GM10248 (cell line): ENCODE results near the gene UQCRQ.
"Not testable (repeated sequence)": the region's sequence is repeated elsewhere in the genome, so short reads cannot be mapped to it uniquely, and the experiment has no call there.

ENCODE experiments used
- CTCF ChIA-PET: fragments of 300-600 bp; sonication (Branson Sonifier 250); formaldehyde crosslinking; extraction: SDS; loops from one replicate; lab custom pipeline; 2021; ENCODE audit warnings: antibody characterized with exemption; lab: Yijun Ruan, JAX
- POLR2A ChIA-PET: fragments of 350-650 bp; sonication (Branson Sonifier 250); formaldehyde crosslinking; extraction: SDS; loops from one replicate; lab custom pipeline; 2020; ENCODE audit warnings: antibody characterized with exemption; lab: Yijun Ruan, JAX
- DNase-seq: peaks from one replicate; pipeline ENCODE4 v3.0.0; 2012; ENCODE audit errors: extremely low spot score
- TF ChIP-seq, protein P1 (sequence below): IDR thresholded peaks from 2 replicates; pipeline ENCODE4 v1.5.1; 2012; ENCODE audit warnings: mild to moderate bottlenecking, low read depth; ENCODE audit errors: extremely low read depth, missing control alignments, control extremely low read depth

The UQCRQ gene

DNA sequence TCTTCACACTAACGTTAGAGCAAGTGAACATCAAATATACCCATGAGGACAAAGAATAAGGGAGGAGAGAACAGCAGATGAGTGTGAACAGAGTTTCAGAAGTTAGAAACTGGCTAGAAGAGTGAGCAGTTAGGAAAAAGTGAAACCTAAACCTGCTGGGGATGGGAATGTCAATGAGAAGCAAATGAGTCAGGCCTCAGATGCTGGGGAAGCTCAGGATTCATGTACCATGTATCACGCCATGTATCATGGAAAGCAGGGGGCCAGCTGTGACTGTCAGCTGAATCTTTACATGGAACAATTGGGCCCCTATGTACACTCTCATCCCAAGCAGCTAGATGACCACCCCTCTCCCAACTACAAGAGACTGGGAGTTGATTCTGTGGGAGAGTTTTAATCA is 16.4 kb upstream of the UQCRQ start:
- DNase-seq = no peak
- CTCF ChIA-PET = interaction anchor here (1.0 to 7.9 kb wide), 5 partner anchors 11 to 33 kb away, joined by 3 to 63 read pairs (median 4); partner anchors contain the start of gene SHROOM1
- POLR2A ChIA-PET = no interaction called here

GRCh38 chr5:132853323-132853722 is 13.1 kb upstream of the UQCRQ start:
- ChIA-PET CTCF (interaction anchor here (2.0 to 18.9 kb wide), 4 partner anchors 8 to 33 kb away, joined by 8 to 215 read pairs (median 26); partner anchors contain the start of genes GDF9, SHROOM1 and UQCRQ), POLR2A (no interaction called here)
- TF ChIP-seq, protein P1, sequence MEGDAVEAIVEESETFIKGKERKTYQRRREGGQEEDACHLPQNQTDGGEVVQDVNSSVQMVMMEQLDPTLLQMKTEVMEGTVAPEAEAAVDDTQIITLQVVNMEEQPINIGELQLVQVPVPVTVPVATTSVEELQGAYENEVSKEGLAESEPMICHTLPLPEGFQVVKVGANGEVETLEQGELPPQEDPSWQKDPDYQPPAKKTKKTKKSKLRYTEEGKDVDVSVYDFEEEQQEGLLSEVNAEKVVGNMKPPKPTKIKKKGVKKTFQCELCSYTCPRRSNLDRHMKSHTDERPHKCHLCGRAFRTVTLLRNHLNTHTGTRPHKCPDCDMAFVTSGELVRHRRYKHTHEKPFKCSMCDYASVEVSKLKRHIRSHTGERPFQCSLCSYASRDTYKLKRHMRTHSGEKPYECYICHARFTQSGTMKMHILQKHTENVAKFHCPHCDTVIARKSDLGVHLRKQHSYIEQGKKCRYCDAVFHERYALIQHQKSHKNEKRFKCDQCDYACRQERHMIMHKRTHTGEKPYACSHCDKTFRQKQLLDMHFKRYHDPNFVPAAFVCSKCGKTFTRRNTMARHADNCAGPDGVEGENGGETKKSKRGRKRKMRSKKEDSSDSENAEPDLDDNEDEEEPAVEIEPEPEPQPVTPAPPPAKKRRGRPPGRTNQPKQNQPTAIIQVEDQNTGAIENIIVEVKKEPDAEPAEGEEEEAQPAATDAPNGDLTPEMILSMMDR = no peak
- DNase-seq = no peak

More for the DNA sequence above, 16.4 kb upstream of the UQCRQ start:
- TF ChIP-seq, protein P1 = no peak

DNA sequence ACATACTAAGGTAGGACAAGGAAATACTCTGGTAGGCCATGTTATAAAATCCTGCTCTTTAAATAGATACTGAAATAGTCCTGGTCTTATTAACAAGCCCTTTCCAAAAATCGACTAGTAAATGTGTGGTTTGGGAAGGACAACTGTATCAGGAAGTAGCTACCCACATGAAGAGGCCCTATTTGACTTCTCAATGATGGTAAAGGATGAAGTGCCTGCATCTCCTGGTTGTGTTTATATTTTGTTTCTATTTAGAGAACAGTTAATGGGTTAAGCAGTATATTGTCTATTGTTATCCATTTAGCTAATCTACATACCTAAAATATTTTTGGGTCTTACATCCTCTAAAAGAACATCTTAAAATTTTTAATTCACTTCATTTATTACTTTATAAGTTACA is 12.7 kb upstream of the UQCRQ start:
- no peak for DNase-seq
- POLR2A ChIA-PET = no interaction called here
- CTCF ChIA-PET = interaction anchor here (0.9 to 18.9 kb wide), 5 partner anchors 8 to 328 kb away, joined by 3 to 215 read pairs (median 10); partner anchors contain the start of genes GDF9, SHROOM1 and UQCRQ
- TF ChIP-seq, protein P1 = no peak

DNA sequence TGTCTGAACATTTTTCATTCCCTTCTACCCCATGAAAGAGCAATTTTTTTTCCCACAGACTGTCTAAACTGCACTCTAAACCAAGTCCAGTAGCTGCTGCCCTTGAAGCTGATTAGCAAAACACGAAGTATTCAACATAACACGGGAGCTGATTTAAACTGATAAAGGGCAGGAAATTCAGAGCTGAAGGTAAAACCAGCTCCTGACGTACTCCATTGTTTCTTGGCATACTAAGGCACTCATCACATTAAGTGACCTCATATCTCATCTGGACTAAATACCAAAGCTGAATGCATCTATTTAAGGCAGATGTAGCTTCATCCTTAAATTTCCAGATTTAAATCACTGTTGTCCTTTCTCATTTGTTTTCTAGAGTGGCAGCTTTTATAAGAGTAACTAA is 12.1 kb upstream of the UQCRQ start:
- TF ChIP-seq, protein P1 = no peak
- ChIA-PET CTCF (interaction anchor here (0.9 to 18.9 kb wide), 5 partner anchors 9 to 328 kb away, joined by 3 to 215 read pairs (median 10); partner anchors contain the start of genes GDF9, SHROOM1 and UQCRQ), POLR2A (no interaction called here)
- DNase-seq = no peak

DNA sequence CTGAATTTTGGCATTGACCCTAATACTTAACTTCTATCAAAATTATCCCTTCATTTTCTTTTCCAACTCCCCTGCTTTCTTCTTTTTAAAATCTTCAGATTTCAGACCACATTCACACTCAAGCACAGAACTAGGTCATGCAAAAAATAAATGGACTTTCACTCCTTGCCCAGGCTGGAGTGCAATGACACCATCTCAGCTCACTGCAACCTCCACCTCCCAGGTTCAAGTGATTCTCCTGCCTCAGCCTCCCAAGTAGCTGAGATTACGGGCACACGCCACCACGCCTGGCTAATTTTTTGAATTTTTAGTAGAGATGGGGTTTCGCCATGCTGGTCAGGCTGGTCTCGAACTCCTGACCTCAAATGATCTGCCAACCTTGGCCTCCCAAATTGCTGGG is 11.4 kb upstream of the UQCRQ start:
- DNase-seq, POLR2A ChIA-PET: not testable (repeated sequence)
- CTCF ChIA-PET = interaction anchor here (2.0 to 18.9 kb wide), 4 partner anchors 9 to 35 kb away, joined by 8 to 215 read pairs (median 26); partner anchors contain the start of genes GDF9, SHROOM1 and UQCRQ

GRCh38 chr5:132856011-132856410 is 10.4 kb upstream of the UQCRQ start:
- TF ChIP-seq, protein P1 = no peak
- no peak for DNase-seq
- POLR2A ChIA-PET = no interaction called here
- CTCF ChIA-PET = interaction anchor here (2.6 to 18.9 kb wide), 3 partner anchors 10 to 23 kb away, joined by 8 to 215 read pairs (median 41); partner anchors contain the start of genes GDF9, SHROOM1 and UQCRQ

DNA sequence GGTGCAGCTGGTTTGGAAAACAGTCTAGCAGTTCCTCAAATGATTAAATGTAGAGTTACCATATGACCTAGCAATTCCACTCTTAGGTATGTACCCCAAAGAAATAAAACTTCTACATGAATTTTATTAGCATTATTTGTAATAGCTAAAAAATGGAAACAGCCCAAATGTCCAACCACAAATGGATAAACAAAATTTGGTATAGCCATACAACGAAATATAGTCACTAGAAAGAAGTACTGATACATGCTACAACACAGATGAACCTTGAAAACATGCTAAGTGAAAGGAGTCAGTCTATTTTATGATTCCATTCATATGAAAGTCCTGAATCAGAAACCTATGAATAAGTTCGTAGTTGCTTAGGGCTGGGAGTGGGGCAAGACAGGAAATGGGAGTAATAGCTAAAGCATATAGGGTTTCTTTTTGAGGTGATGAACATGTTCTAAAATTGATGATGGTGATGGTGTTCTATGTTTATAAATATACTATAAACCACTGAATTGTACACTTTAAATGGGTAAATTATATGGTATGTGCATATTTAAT is 6.5 kb upstream of the UQCRQ start:
- ChIA-PET CTCF (interaction anchor here (1.3 to 18.9 kb wide), 4 partner anchors 13 to 359 kb away, joined by 4 to 215 read pairs (median 54); partner anchors contain the start of gene SHROOM1), POLR2A (no interaction called here)
- DNase-seq = no peak
- TF ChIP-seq, protein P1 = no peak
